Measurements from ENCODE around the gene NRN1.

NRN1 gene

GRCh38 chr6:6037179-6037578 lies 30.5 kb upstream of the NRN1 start:
- H3K36me3 ChIP-seq (ENCODE audit: control insufficient read depth in 1 of 2, insufficient read depth in 2 of 2, low read length in 2 of 2) = no peaks in the 10 kb centered on the region
- no peak overlapping the region for H3K18ac ChIP-seq (ENCODE audit: low read length)
- no peaks in the 10 kb centered on the region for H3K27me3 ChIP-seq (ENCODE audit: insufficient read depth, low read length)

GRCh38 chr6:6033858-6034257 lies 27.1 kb upstream of the NRN1 start:
- no peak overlapping the region for H2AK5ac ChIP-seq (ENCODE audit: low read length)
- no peak overlapping the region for H4K91ac ChIP-seq (ENCODE audit: low read depth, low read length)
- no peak overlapping the region for H2BK120ac ChIP-seq (ENCODE audit: insufficient read depth, low read length, poor library complexity)
- H3K4me1 ChIP-seq (ENCODE audit: control insufficient read depth in 1 of 2, insufficient read depth in 2 of 2, low read length in 2 of 2) = no peaks in the 10 kb centered on the region
- no peak overlapping the region for H3K9ac ChIP-seq (ENCODE audit: low read length)
- H3K27ac ChIP-seq (ENCODE audit: low read depth, low read length) = no peak overlapping the region
- H3K27me3 ChIP-seq (ENCODE audit: insufficient read depth, low read length) = no peaks in the 10 kb centered on the region
- no peaks in the 10 kb centered on the region for H3K79me2 ChIP-seq (ENCODE audit: control insufficient read depth, insufficient read depth, low read length, poor library complexity)
- no peaks in the 10 kb centered on the region for H3K36me3 ChIP-seq (ENCODE audit: control insufficient read depth in 1 of 2, insufficient read depth in 2 of 2, low read length in 2 of 2)
- no peak overlapping the region for H4K8ac ChIP-seq (ENCODE audit: low read depth, low read length)
- no peak overlapping the region for H2BK12ac ChIP-seq (ENCODE audit: low read length)
- H3K4ac ChIP-seq (ENCODE audit: low read depth, low read length) = no peak overlapping the region
- no peak overlapping the region for H4K12ac ChIP-seq (ENCODE audit: low read depth, low read length)
- H3K4me3 ChIP-seq (ENCODE audit: low read depth, low read length) = no peak overlapping the region
- H3K23ac ChIP-seq (ENCODE audit: low read length) = no peak overlapping the region
- no peak for DNase-seq
- H2AFZ ChIP-seq (ENCODE audit: insufficient read depth, low read length, poor library complexity) = no peak overlapping the region
- no peak overlapping the region for H3K4me2 ChIP-seq (ENCODE audit: low read length)
- no peak overlapping the region for H3K18ac ChIP-seq (ENCODE audit: low read length)
- H3K79me1 ChIP-seq (ENCODE audit: low read length) = no peaks in the 10 kb centered on the region
- no peak overlapping the region for H3K14ac ChIP-seq (ENCODE audit: low read length)
- no CpG with 5 or more reads among the region's 4 CpGs for WGBS (ENCODE audit: extremely low coverage, insufficient coverage, insufficient read length)
- no peak overlapping the region for H2BK5ac ChIP-seq (ENCODE audit: low read depth, low read length, poor library complexity)
- H3K9me3 ChIP-seq (ENCODE audit: insufficient read depth, low read depth, low read length) = no peaks in the 10 kb centered on the region

More at GRCh38 chr6:6037179-6037578, 30.5 kb upstream of the NRN1 start:
- Histone ChIP-seq H2BK120ac (ENCODE audit: insufficient read depth, low read length, poor library complexity) (no peak overlapping the region), H3K23ac (ENCODE audit: low read length) (no peak overlapping the region), H2BK12ac (ENCODE audit: low read length) (no peak overlapping the region), H4K12ac (ENCODE audit: low read depth, low read length) (no peak overlapping the region), H3K79me1 (ENCODE audit: low read length) (no peaks in the 10 kb centered on the region), H4K8ac (ENCODE audit: low read depth, low read length) (no peak overlapping the region), H3K4ac (ENCODE audit: low read depth, low read length) (no peak overlapping the region), H3K4me2 (ENCODE audit: low read length) (no peak overlapping the region), H3K14ac (ENCODE audit: low read length) (no peak overlapping the region), H3K27ac (ENCODE audit: low read depth, low read length) (no peak overlapping the region), H3K4me1 (ENCODE audit: control insufficient read depth in 1 of 2, insufficient read depth in 2 of 2, low read length in 2 of 2) (no peaks in the 10 kb centered on the region), H3K9me3 (ENCODE audit: insufficient read depth, low read depth, low read length) (no peaks in the 10 kb centered on the region), H3K9ac (ENCODE audit: low read length) (no peak overlapping the region), H3K79me2 (ENCODE audit: control insufficient read depth, insufficient read depth, low read length, poor library complexity) (no peaks in the 10 kb centered on the region), H4K91ac (ENCODE audit: low read depth, low read length) (no peak overlapping the region), H2AFZ (ENCODE audit: insufficient read depth, low read length, poor library complexity) (no peak overlapping the region), H2AK5ac (ENCODE audit: low read length) (no peak overlapping the region), H2BK5ac (ENCODE audit: low read depth, low read length, poor library complexity) (no peak overlapping the region), H3K4me3 (ENCODE audit: low read depth, low read length) (no peak overlapping the region)
- DNase-seq = no peak
- no CpG with 5 or more reads among the region's 4 CpGs for WGBS (ENCODE audit: extremely low coverage, insufficient coverage, insufficient read length)

GRCh38 chr6:6026513-6027205 lies 19.9 kb upstream of the NRN1 start:
- no CpG with 5 or more reads among the region's 2 CpGs for WGBS (ENCODE audit: extremely low coverage, insufficient coverage, insufficient read length)
- Histone ChIP-seq H3K27ac (ENCODE audit: low read depth, low read length) (no peak overlapping the region), H3K23ac (ENCODE audit: low read length) (no peak overlapping the region), H2BK12ac (ENCODE audit: low read length) (no peak overlapping the region), H4K12ac (ENCODE audit: low read depth, low read length) (no peak overlapping the region), H3K79me2 (ENCODE audit: control insufficient read depth, insufficient read depth, low read length, poor library complexity) (no peaks in the 10 kb centered on the region), H3K18ac (ENCODE audit: low read length) (no peak overlapping the region), H3K4me3 (ENCODE audit: low read depth, low read length) (no peak overlapping the region), H2BK120ac (ENCODE audit: insufficient read depth, low read length, poor library complexity) (no peak overlapping the region), H3K27me3 (ENCODE audit: insufficient read depth, low read length) (no peaks in the 10 kb centered on the region), H3K4ac (ENCODE audit: low read depth, low read length) (no peak overlapping the region), H3K79me1 (ENCODE audit: low read length) (no peaks in the 10 kb centered on the region), H2AFZ (ENCODE audit: insufficient read depth, low read length, poor library complexity) (no peak overlapping the region), H3K9ac (ENCODE audit: low read length) (no peak overlapping the region), H4K8ac (ENCODE audit: low read depth, low read length) (no peak overlapping the region), H2BK5ac (ENCODE audit: low read depth, low read length, poor library complexity) (no peak overlapping the region), H4K91ac (ENCODE audit: low read depth, low read length) (no peak overlapping the region), H3K4me1 (ENCODE audit: control insufficient read depth in 1 of 2, insufficient read depth in 2 of 2, low read length in 2 of 2) (no peaks in the 10 kb centered on the region), H3K14ac (ENCODE audit: low read length) (no peak overlapping the region), H3K36me3 (ENCODE audit: control insufficient read depth in 1 of 2, insufficient read depth in 2 of 2, low read length in 2 of 2) (no peaks in the 10 kb centered on the region), H2AK5ac (ENCODE audit: low read length) (no peak overlapping the region), H3K4me2 (ENCODE audit: low read length) (no peak overlapping the region), H3K9me3 (ENCODE audit: insufficient read depth, low read depth, low read length) (no peaks in the 10 kb centered on the region)
- DNase-seq = no peak

- H3K18ac ChIP-seq (ENCODE audit: low read length) = no peak overlapping the region
- no peak overlapping the region for H3K4me2 ChIP-seq (ENCODE audit: low read length)
- no peak overlapping the region for H3K14ac ChIP-seq (ENCODE audit: low read length)
- no peaks in the 10 kb centered on the region for H3K9me3 ChIP-seq (ENCODE audit: insufficient read depth, low read depth, low read length)
- H3K4me1 ChIP-seq (ENCODE audit: control insufficient read depth in 1 of 2, insufficient read depth in 2 of 2, low read length in 2 of 2) = no peaks in the 10 kb centered on the region
- no peak overlapping the region for H3K27ac ChIP-seq (ENCODE audit: low read depth, low read length)
- WGBS (ENCODE audit: extremely low coverage, insufficient coverage, insufficient read length) = no CpG with 5 or more reads among the region's 5 CpGs
- no peaks in the 10 kb centered on the region for H3K27me3 ChIP-seq (ENCODE audit: insufficient read depth, low read length)
- no peak overlapping the region for H2AK5ac ChIP-seq (ENCODE audit: low read length)
- no peak overlapping the region for H3K9ac ChIP-seq (ENCODE audit: low read length)
- no peaks in the 10 kb centered on the region for H3K79me2 ChIP-seq (ENCODE audit: control insufficient read depth, insufficient read depth, low read length, poor library complexity)
- no peak overlapping the region for H4K8ac ChIP-seq (ENCODE audit: low read depth, low read length)
- no peak overlapping the region for H4K91ac ChIP-seq (ENCODE audit: low read depth, low read length)
- no peak overlapping the region for H4K12ac ChIP-seq (ENCODE audit: low read depth, low read length)
- H3K4me3 ChIP-seq (ENCODE audit: low read depth, low read length) = no peak overlapping the region
- no peak overlapping the region for H2BK12ac ChIP-seq (ENCODE audit: low read length)
- no peak for DNase-seq
- no peak overlapping the region for H2AFZ ChIP-seq (ENCODE audit: insufficient read depth, low read length, poor library complexity)
- H2BK5ac ChIP-seq (ENCODE audit: low read depth, low read length, poor library complexity) = no peak overlapping the region
- no peaks in the 10 kb centered on the region for H3K79me1 ChIP-seq (ENCODE audit: low read length)
- no peaks in the 10 kb centered on the region for H3K36me3 ChIP-seq (ENCODE audit: control insufficient read depth in 1 of 2, insufficient read depth in 2 of 2, low read length in 2 of 2)
- no peak overlapping the region for H3K23ac ChIP-seq (ENCODE audit: low read length)
- H3K4ac ChIP-seq (ENCODE audit: low read depth, low read length) = no peak overlapping the region
- no peak overlapping the region for H2BK120ac ChIP-seq (ENCODE audit: insufficient read depth, low read length, poor library complexity)
Measured at GRCh38 chr6:6025736-6026135, 19.0 kb upstream of the NRN1 start.
